Mesothelial cell of epicardium (in vitro differentiated cells): ENCODE results near the gene GPR39. TPM values are rescaled to one million over a fixed set of nuclear protein-coding genes. Genes with fewer than 3 reads are reported as not detected.

ENCODE experiments used
- DNase-seq, 2 experiments: peaks; one replicate each; pipeline ENCODE4 v3.0.0; 2021; ENCODE audit warnings: low spot score in 2 of 2; ENCODE audit not compliant: unreplicated experiment in 2 of 2
- H3K27ac Mint-ChIP-seq: 2 replicates; pipeline ENCODE4 v1.8.0; 2021; ENCODE audit warnings: mixed read lengths
- H3K27me3 Mint-ChIP-seq: 2 replicates; pipeline ENCODE4 v1.8.0; 2021; ENCODE audit warnings: low read depth, mixed read lengths
- H3K36me3 Mint-ChIP-seq: 2 replicates; pipeline ENCODE4 v1.8.0; 2021; ENCODE audit warnings: mixed read lengths
- H3K4me1 Mint-ChIP-seq: 2 replicates; pipeline ENCODE4 v1.8.0; 2021; ENCODE audit warnings: mixed read lengths
- H3K4me3 Mint-ChIP-seq: 2 replicates; pipeline ENCODE4 v1.8.0; 2021; ENCODE audit warnings: mild to moderate bottlenecking, moderate library complexity, mixed read lengths
- H3K9me3 Mint-ChIP-seq: 2 replicates; pipeline ENCODE4 v1.8.0; 2021; ENCODE audit warnings: mixed read lengths
- total RNA-seq: library from RNA; stranded (reverse); gene quantifications from 3 replicates; pipeline ENCODE4 v1.2.1, GENCODE V29; 2021
- TF ChIP-seq, protein P1 (sequence below): fragments of 200-600 bp; sonication (generic); IDR thresholded peaks from one replicate; pipeline ENCODE4 v1.5.0; 2021; ENCODE audit warnings: antibody characterized with exemption; ENCODE audit not compliant: unreplicated experiment

The GPR39 gene
- total RNA-seq, 1 donor from 2014 or later: 0.31 TPM

DNA sequence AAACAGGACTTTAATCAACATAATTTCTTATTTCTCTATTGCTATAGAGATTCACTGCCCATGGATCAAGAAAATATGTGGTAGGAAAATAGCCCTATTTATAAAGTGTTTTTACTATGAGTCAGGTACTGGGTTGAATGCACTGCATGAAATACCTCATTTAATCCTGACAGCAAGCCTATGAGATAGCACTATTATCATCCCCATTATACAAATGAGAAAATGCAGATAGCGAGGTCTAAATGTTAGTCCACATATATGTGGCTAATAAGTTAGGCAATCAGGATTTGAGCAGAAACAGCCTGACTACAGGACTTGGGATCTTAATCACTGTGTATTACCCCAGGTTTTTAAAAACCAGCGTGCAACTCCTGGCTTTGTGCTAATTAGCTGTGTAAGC is 261.9 kb downstream of the GPR39 start:
- Mint-ChIP-seq H3K9me3 (no peaks in the 10 kb centered on the region), H3K27ac (no peak overlapping the region), H3K27me3 (peaks cover 37% of the 10 kb centered on the region), H3K4me3 (no peak overlapping the region), H3K36me3 (no peaks in the 10 kb centered on the region), H3K4me1 (no peaks in the 10 kb centered on the region)
- TF ChIP-seq, protein P1, sequence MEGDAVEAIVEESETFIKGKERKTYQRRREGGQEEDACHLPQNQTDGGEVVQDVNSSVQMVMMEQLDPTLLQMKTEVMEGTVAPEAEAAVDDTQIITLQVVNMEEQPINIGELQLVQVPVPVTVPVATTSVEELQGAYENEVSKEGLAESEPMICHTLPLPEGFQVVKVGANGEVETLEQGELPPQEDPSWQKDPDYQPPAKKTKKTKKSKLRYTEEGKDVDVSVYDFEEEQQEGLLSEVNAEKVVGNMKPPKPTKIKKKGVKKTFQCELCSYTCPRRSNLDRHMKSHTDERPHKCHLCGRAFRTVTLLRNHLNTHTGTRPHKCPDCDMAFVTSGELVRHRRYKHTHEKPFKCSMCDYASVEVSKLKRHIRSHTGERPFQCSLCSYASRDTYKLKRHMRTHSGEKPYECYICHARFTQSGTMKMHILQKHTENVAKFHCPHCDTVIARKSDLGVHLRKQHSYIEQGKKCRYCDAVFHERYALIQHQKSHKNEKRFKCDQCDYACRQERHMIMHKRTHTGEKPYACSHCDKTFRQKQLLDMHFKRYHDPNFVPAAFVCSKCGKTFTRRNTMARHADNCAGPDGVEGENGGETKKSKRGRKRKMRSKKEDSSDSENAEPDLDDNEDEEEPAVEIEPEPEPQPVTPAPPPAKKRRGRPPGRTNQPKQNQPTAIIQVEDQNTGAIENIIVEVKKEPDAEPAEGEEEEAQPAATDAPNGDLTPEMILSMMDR: no peak
- no peak for DNase-seq

DNA sequence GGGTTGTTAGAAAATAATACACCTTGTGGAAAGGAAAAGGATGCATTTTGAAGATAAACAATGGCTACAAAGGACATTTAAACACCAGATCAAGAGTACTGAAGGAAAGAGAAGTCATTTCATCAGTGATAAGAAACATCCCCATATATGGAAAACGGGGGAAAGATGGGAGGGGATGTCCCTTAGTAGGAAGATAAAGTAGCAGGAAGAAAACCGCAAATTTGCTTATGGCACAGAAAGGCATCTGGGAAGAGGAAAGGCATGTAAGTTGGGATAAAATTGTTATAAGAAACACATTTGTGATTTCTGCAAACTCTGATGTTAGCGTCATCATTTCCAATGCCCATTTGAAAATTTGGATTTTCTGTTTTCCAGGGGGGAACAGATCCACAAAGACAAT is 263.9 kb downstream of the GPR39 start:
- Mint-ChIP-seq H3K4me3 (no peak overlapping the region), H3K4me1 (no peaks in the 10 kb centered on the region), H3K27ac (no peak overlapping the region), H3K27me3 (peaks cover 26% of the 10 kb centered on the region), H3K36me3 (no peaks in the 10 kb centered on the region), H3K9me3 (no peaks in the 10 kb centered on the region)
- TF ChIP-seq, protein P1: no peak
- DNase-seq: no peak

DNA sequence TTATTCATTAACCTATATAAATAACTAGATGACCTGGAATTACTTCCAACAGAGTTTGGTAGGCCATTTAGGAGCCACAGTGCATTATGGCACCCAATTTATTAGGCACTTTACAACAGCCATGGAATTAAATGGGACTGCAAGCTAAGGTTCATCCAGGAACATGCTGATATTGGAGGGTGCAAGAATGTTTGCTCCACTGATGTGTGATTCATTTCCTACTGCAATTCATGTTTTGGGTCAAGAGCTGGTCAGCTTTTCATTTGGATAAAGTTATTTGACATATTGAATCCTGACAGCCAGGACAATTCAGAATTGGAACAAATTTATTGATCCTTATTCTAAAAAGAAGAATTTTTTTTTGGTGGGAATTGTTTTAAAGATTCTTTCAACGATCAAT is 265.2 kb downstream of the GPR39 start:
- TF ChIP-seq, protein P1: no peak
- no peaks in the 10 kb centered on the region for H3K36me3 Mint-ChIP-seq

DNA sequence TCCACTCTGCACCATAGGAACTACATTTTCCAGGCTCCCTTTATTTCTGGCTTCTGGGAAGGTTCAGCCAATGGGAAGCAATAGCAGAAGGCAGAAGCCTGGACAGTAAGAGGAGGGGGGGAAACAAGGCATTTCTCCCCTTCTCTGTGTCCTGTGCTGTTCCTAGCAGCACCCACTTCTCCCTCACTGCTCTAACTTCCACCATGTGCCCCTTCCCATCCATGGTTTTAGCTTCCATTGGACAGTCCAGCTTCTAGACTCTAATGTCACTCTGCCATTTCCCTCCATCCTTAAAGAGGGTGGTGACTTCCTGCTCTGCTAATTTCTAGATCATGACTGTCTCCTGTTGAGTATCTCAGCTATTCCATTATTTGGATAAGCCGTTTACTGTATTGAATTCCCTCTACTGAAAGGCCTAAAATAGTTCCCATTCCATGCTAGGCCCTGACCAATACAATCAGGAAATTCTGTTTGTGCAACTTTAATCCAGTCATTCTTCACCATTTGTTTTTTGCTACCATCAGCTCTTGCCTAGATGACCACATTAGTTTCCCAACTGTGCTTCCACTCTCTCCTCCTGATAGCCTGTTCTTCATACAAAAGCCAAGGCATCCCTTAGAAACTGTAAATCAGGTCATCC is 274.2 kb downstream of the GPR39 start:
- Mint-ChIP-seq H3K9me3 (peaks cover 18% of the 10 kb centered on the region), H3K27ac (no peak overlapping the region), H3K27me3 (peaks cover 6% of the 10 kb centered on the region), H3K36me3 (no peaks in the 10 kb centered on the region), H3K4me3 (no peak overlapping the region), H3K4me1 (no peaks in the 10 kb centered on the region)
- TF ChIP-seq, protein P1: no peak
- DNase-seq: no peak

More for the DNA sequence above, 265.2 kb downstream of the GPR39 start:
- peaks cover 28% of the 10 kb centered on the region for H3K27me3 Mint-ChIP-seq
- DNase-seq: no peak
- no peak overlapping the region for H3K27ac Mint-ChIP-seq
- no peak overlapping the region for H3K4me3 Mint-ChIP-seq
- H3K9me3 Mint-ChIP-seq: no peaks in the 10 kb centered on the region
- H3K4me1 Mint-ChIP-seq: no peaks in the 10 kb centered on the region

DNA sequence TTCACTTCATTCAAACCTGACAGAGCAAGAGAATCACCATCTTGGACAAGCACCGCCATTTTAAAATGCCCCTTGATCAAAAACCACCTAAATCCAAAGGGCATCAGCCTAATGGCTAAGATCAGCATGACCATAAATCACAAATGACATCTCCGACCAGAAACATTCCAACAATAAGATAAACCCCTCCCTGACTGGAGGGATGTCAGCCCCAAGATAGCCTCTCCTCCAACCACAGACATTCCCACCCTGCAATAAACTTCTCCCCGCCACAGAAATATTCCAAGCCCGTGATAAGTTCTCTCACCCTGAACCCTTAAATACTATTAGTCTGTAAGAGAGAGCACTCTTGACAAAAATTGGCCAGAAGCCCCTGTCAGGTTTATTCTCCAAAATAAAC is 275.0 kb downstream of the GPR39 start:
- TF ChIP-seq, protein P1: no peak
- peaks cover 18% of the 10 kb centered on the region for H3K9me3 Mint-ChIP-seq
- H3K27ac Mint-ChIP-seq: no peak overlapping the region

More for the DNA sequence above, 275.0 kb downstream of the GPR39 start:
- no peak for DNase-seq
- peaks cover 7% of the 10 kb centered on the region for H3K27me3 Mint-ChIP-seq
- H3K4me3 Mint-ChIP-seq: no peak overlapping the region
- H3K36me3 Mint-ChIP-seq: no peaks in the 10 kb centered on the region
- H3K4me1 Mint-ChIP-seq: no peaks in the 10 kb centered on the region
